LNCaP clone FGC (cell line): Measurements from ENCODE around the gene ANKRD6.

ENCODE experiments used
- DNase-seq: peaks from one replicate; pipeline ENCODE4 v3.0.0-alpha.2; 2011; ENCODE audit warnings: low read depth
- H3K4me3 ChIP-seq: 2 replicates; pipeline ENCODE4 v1.5.1; 2011; ENCODE audit warnings: mild to moderate bottlenecking, low read depth, low read length, control low read depth
- CTCF ChIP-seq: IDR thresholded peaks from 2 replicates; pipeline ENCODE4 v1.5.1; 2012; ENCODE audit warnings: mild to moderate bottlenecking; ENCODE audit not compliant: control insufficient read depth, insufficient read depth; ENCODE audit errors: extremely low read depth

The ANKRD6 gene

DNA sequence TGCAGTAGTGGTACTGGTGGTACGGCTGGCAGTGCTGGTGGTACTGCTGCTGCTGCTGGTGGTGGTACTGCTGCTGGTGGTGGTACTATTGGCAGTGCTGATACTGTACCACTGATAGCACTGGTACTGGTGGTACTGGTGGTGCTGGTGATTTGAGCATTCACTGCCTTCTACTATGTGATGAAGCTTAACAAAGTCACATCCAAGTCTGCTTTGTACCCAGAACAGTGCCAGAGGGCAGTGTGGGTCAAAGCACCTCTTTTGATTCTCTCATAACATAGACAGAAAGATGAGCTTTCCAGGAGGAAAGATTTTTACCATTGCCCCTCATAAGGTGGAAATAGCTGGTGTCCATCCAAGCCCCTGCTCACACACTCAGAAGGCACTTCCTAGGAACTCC is 48.7 kb downstream of the ANKRD6 start:
- no peak overlapping the region for H3K4me3 ChIP-seq
- no peak for DNase-seq
- no peak for TF ChIP-seq CTCF

- no peak for DNase-seq
- TF ChIP-seq CTCF: no peak
- no peak overlapping the region for H3K4me3 ChIP-seq
Observed at GRCh38 chr6:89482126-89482525, 49.2 kb downstream of the ANKRD6 start.

DNA sequence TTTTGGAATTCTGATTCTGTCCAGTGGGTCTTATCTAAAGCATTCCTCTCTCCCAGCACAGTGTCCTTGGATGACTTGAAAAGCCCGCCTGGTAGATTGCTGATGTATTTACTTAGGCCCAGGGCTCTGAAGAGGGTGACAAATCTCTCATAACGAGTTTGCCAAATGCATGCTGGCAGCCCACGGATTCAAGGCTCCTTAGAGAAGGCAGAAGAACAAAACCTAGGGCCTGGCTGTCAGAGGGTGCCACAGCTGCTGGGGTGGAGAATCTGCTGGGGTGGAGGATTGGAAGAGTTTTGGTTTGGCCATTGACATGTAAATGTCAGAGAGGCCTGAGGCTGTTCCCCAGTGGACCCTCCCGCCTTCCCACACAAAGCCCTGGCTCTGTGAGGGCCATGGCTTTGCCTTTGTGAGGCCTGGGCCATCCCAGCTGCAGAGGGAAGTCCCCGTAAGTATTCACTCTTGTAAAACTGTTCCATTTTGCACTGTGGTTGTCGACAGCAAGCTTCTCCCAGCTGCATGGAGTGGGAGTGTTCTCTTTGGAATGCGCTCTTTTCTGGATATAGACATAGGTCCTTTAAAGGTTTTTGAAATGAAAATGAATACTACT is 50.3 kb downstream of the ANKRD6 start:
- DNase-seq: no peak
- H3K4me3 ChIP-seq: no peak overlapping the region
- TF ChIP-seq CTCF: no peak

DNA sequence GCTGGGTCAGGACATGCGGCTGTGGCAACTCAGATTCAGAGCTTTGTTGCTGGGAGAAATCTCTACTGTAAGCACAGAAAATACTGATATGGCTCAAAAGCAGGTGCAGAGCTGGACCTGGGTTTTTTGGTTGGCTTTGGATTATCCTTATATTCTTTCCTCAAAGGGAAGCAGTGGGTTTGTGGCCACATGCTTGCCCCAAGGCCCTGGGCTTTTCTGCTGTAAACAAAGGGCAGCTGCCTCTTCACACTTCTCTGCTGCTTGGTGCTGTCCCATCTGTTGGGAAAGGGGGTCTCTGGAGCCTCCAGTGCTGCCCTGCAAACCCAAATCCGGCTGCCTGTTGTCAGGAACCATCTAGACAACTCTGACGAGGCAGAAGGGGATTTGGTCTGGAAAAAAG is 52.4 kb downstream of the ANKRD6 start:
- no peak for TF ChIP-seq CTCF
- no peak overlapping the region for H3K4me3 ChIP-seq

GRCh38 chr6:89487864-89488263 is 54.9 kb downstream of the ANKRD6 start:
- no peak for DNase-seq
- no peak for TF ChIP-seq CTCF
- H3K4me3 ChIP-seq: no peak overlapping the region

More for the DNA sequence above, 52.4 kb downstream of the ANKRD6 start:
- DNase-seq: no peak

- no peak for TF ChIP-seq CTCF
- no peak overlapping the region for H3K4me3 ChIP-seq
- no peak for DNase-seq
Observed at GRCh38 chr6:89488438-89488837, 55.5 kb downstream of the ANKRD6 start.

DNA sequence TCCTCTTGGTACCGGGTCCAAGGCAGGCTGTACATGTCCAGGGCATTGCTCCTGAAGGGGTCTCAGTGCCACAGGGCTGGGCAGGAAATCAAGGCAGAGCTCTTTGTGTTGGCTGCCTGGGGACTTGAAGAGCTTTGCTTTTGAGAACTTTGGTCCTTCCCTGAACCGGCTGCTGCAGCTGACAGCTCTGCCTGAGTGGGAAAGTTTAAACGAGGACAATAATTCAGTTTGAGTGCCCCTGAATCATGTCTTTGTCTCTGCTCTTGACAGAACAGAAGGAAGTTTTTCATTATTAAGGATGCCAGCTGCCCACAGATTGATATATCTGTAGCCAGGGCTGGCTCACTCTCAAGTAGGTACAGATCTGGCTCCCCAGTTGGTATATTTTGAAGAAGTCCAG is 56.1 kb downstream of the ANKRD6 start:
- no peak for DNase-seq
- TF ChIP-seq CTCF: no peak
- no peak overlapping the region for H3K4me3 ChIP-seq
